HG03139 (cell line): Measurements from ENCODE around the gene ASXL2.

Source experiments
- ATAC-seq: cut with Tn5 transposase; IDR thresholded peaks from one replicate; pipeline ENCODE4 v1.9.1; 2021; ENCODE audit not compliant: unreplicated experiment

Gene ASXL2

GRCh38 chr2:25698752-25699151 is 179.5 kb downstream of the ASXL2 start:
- no peak for ATAC-seq

- no peak for ATAC-seq
These were observed 180.5 kb downstream of the ASXL2 start for GRCh38 chr2:25697559-25698341.

GRCh38 chr2:25692737-25693445 is 185.4 kb downstream of the ASXL2 start:
- no peak for ATAC-seq

GRCh38 chr2:25692143-25692542 is 186.1 kb downstream of the ASXL2 start:
- ATAC-seq: no peak

- ATAC-seq: no peak
These were observed 188.2 kb downstream of the ASXL2 start for GRCh38 chr2:25690058-25690457.

- no peak for ATAC-seq
These were observed 190.1 kb downstream of the ASXL2 start for GRCh38 chr2:25688236-25688635.

- no peak for ATAC-seq
These were observed 192.5 kb downstream of the ASXL2 start for GRCh38 chr2:25685741-25686140.

GRCh38 chr2:25684577-25685473 is 193.5 kb downstream of the ASXL2 start:
- no peak for ATAC-seq
